H1 (cell line): ENCODE measurements around the gene INPP5B. TPM values are rescaled to one million over a fixed set of nuclear protein-coding genes. Genes with fewer than 3 reads are reported as not detected.

Experiments
- CTCF ChIA-PET: fragments of 300-600 bp; sonication (Branson Sonifier 250); formaldehyde crosslinking; loops from one replicate; lab custom pipeline; 2021; ENCODE audit not compliant: partially characterized antibody; lab: Charles Lee
- POLR2A ChIA-PET: fragments of 300-600 bp; sonication (Branson Sonifier 250); formaldehyde crosslinking; loops from one replicate; lab custom pipeline; 2021; ENCODE audit warnings: inconsistent platforms; ENCODE audit not compliant: partially characterized antibody; lab: Charles Lee
- DNase-seq, 2 experiments: peaks; one replicate each; pipeline versions ENCODE4 v3.0.0 to v3.0.0-alpha.2; 2010 to 2022; ENCODE audit warnings: low spot score in 2 of 2, low read depth in 1 of 2, mixed read lengths in 1 of 2
- FAIRE-seq: peaks from 2 replicates; lab custom pipeline; 2011; peaks lifted over from hg19 to GRCh38; lab: Jason Lieb, UNC
- H2AFZ ChIP-seq: 2 replicates; pipeline ENCODE4 v1.8.1; 2012; ENCODE audit warnings: low read length, inconsistent platforms
- H2AK5ac ChIP-seq: 2 replicates; pipeline ENCODE4 v1.6.1; 2013; ENCODE audit warnings: low read depth, low read length
- H2BK120ac ChIP-seq: replicated peaks from 2 replicates; pipeline ENCODE3; 2013; ENCODE audit warnings: low read depth, low read length, inconsistent platforms
- H2BK12ac ChIP-seq: 2 replicates; pipeline ENCODE4 v1.6.1; 2013; ENCODE audit warnings: low read depth, low read length
- H2BK15ac ChIP-seq: 2 replicates; pipeline ENCODE4 v1.6.1; 2013; ENCODE audit warnings: low read length
- H2BK20ac ChIP-seq: 2 replicates; pipeline ENCODE4 v1.6.1; 2013; ENCODE audit warnings: low read length
- H2BK5ac ChIP-seq: 2 replicates; pipeline ENCODE4 v1.6.1; 2013; ENCODE audit warnings: low read depth, low read length
- H3K14ac ChIP-seq: 2 replicates; pipeline ENCODE4 v1.6.1; 2013; ENCODE audit warnings: inconsistent platforms; ENCODE audit not compliant: insufficient read length
- H3K18ac ChIP-seq: 2 replicates; pipeline ENCODE4 v1.6.1; 2013; ENCODE audit warnings: low read length; ENCODE audit errors: extremely low read depth
- H3K23ac ChIP-seq: 2 replicates; pipeline ENCODE4 v1.6.1; 2013; ENCODE audit warnings: inconsistent platforms; ENCODE audit not compliant: insufficient read length
- H3K23me2 ChIP-seq: 2 replicates; pipeline ENCODE4 v1.6.1; 2013; ENCODE audit warnings: low read depth, low read length
- H3K27ac ChIP-seq: 2 replicates; pipeline ENCODE4 v1.6.1; 2011; ENCODE audit warnings: low read depth, low read length, inconsistent platforms
- H3K27me3 ChIP-seq, 4 experiments: replicated peaks in 1 of 4; 1 replicate in 1 of 4; 2 replicates in 3 of 4; pipeline versions ENCODE4 v1.6.1 to v1.8.1; 2011 to 2013; ENCODE audit warnings: low read length in 3 of 4, mild to moderate bottlenecking in 3 of 4, inconsistent platforms in 2 of 4, mixed read lengths in 2 of 4, moderate library complexity in 1 of 4; ENCODE audit not compliant: control insufficient read depth in 3 of 4, insufficient read depth in 3 of 4; ENCODE audit errors: extremely low read depth in 1 of 4
- H3K36me3 ChIP-seq, 4 experiments: 2 replicates each; pipeline versions ENCODE4 v1.6.1 to v1.8.1; 2011 to 2013; ENCODE audit warnings: mild to moderate bottlenecking in 4 of 4, low read length in 3 of 4, moderate library complexity in 2 of 4, control low read depth in 1 of 4, inconsistent platforms in 1 of 4; ENCODE audit not compliant: insufficient read depth in 4 of 4, control insufficient read depth in 2 of 4
- H3K4ac ChIP-seq: replicated peaks from 2 replicates; pipeline ENCODE3; 2013; ENCODE audit warnings: low read length, low read depth, mixed read lengths, inconsistent platforms; ENCODE audit not compliant: insufficient read length
- H3K4me1 ChIP-seq, 4 experiments: replicated peaks in 1 of 4; 1 replicate in 1 of 4; 2 replicates in 3 of 4; pipeline versions ENCODE4 v1.6.1 to v1.8.1; 2011 to 2013; ENCODE audit warnings: low read length in 3 of 4, inconsistent platforms in 2 of 4, mixed read lengths in 1 of 4; ENCODE audit not compliant: insufficient read depth in 4 of 4, control insufficient read depth in 3 of 4
- H3K4me2 ChIP-seq, 2 experiments: 2 replicates each; pipeline versions ENCODE4 v1.6.1 to v1.8.1; 2011 to 2013; ENCODE audit warnings: low read depth in 2 of 2, low read length in 2 of 2, control low read depth in 1 of 2, inconsistent platforms in 1 of 2, mild to moderate bottlenecking in 1 of 2; ENCODE audit not compliant: insufficient read depth in 1 of 2
- H3K4me3 ChIP-seq, 4 experiments: fragments of 200-600, 300-600 bp in 1 of 4; sonication (generic), shearing (Covaris generic), sonication (Bioruptor Twin) in 1 of 4; 2 replicates each; pipeline versions ENCODE4 v1.5.1 to v1.8.1; 2011 to 2016; ENCODE audit warnings: low read length in 4 of 4, low read depth in 3 of 4, control low read depth in 2 of 4, inconsistent platforms in 2 of 4, mild to moderate bottlenecking in 2 of 4, mixed read lengths in 1 of 4, moderate library complexity in 1 of 4; ENCODE audit not compliant: insufficient read depth in 2 of 4; ENCODE audit errors: extremely low read depth in 1 of 4
- H3K56ac ChIP-seq: replicated peaks from 2 replicates; pipeline ENCODE3; 2013; ENCODE audit warnings: low read depth, mild to moderate bottlenecking, mixed read lengths, low read length, inconsistent platforms; ENCODE audit not compliant: insufficient read length
- H3K79me1 ChIP-seq: 2 replicates; pipeline ENCODE4 v1.6.1; 2013; ENCODE audit warnings: low read depth, low read length, control low read depth
- H3K79me2 ChIP-seq, 2 experiments: 2 replicates each; pipeline versions ENCODE4 v1.6.1 to v1.8.1; 2012 to 2013; ENCODE audit warnings: low read length in 2 of 2, mild to moderate bottlenecking in 2 of 2, inconsistent platforms in 1 of 2; ENCODE audit not compliant: insufficient read depth in 2 of 2, control insufficient read depth in 1 of 2
- H3K9ac ChIP-seq, 4 experiments: replicated peaks in 1 of 4; 1 replicate in 1 of 4; 2 replicates in 3 of 4; pipeline versions ENCODE4 v1.6.1 to v1.8.1; 2011 to 2013; ENCODE audit warnings: low read depth in 3 of 4, low read length in 3 of 4, control low read depth in 2 of 4, mild to moderate bottlenecking in 2 of 4, moderate library complexity in 2 of 4, inconsistent platforms in 1 of 4; ENCODE audit errors: extremely low read depth in 1 of 4
- H3K9me3 ChIP-seq, 2 experiments: 2 replicates each; pipeline versions ENCODE4 v1.6.1 to v1.8.1; 2012 to 2013; ENCODE audit warnings: mild to moderate bottlenecking in 2 of 2, moderate library complexity in 2 of 2, control low read depth in 1 of 2, inconsistent platforms in 1 of 2, low read depth in 1 of 2, low read length in 1 of 2, mixed read lengths in 1 of 2; ENCODE audit not compliant: insufficient read depth in 2 of 2
- H4K20me1 ChIP-seq, 2 experiments: replicated peaks in 1 of 2; 2 replicates each; pipeline versions ENCODE3 to v1.8.1; 2011 to 2013; ENCODE audit warnings: inconsistent platforms in 2 of 2, low read length in 2 of 2, mild to moderate bottlenecking in 1 of 2; ENCODE audit not compliant: insufficient read depth in 2 of 2, control insufficient read depth in 1 of 2
- H4K5ac ChIP-seq: 2 replicates; pipeline ENCODE4 v1.6.1; 2013; ENCODE audit warnings: low read length, low read depth, mixed read lengths, inconsistent platforms; ENCODE audit not compliant: insufficient read length
- H4K8ac ChIP-seq: 2 replicates; pipeline ENCODE4 v1.8.0; 2013; ENCODE audit warnings: mild to moderate bottlenecking, moderate library complexity, low read length, inconsistent platforms; ENCODE audit not compliant: insufficient read depth; ENCODE audit errors: extremely low read depth
- H4K91ac ChIP-seq: replicated peaks from 2 replicates; pipeline ENCODE3; 2013; ENCODE audit warnings: low read length, mixed read lengths, inconsistent platforms; ENCODE audit not compliant: insufficient read length
- CBX5 ChIP-seq: fragments of 300-800, 300-1000 bp; sonication (generic); IDR thresholded peaks from 2 replicates; pipeline ENCODE4 v1.7.1; 2016; ENCODE audit warnings: antibody characterized with exemption, low read length, low read depth
- CEBPB ChIP-seq: IDR thresholded peaks from 2 replicates; pipeline ENCODE4 v1.6.1; 2012; ENCODE audit warnings: low read depth, low read length
- EGR1 ChIP-seq: IDR thresholded peaks from 2 replicates; pipeline ENCODE4 v1.6.1; 2011; ENCODE audit warnings: low read depth, low read length, borderline replicate concordance
- KDM1A ChIP-seq: fragments of 200-600, 300-600 bp; sonication (generic); IDR thresholded peaks from 2 replicates; pipeline ENCODE4 v1.7.1; 2016; ENCODE audit warnings: mild to moderate bottlenecking, low read length, borderline replicate concordance
- SAP30 ChIP-seq: fragments of 300-600 bp; sonication (generic); IDR thresholded peaks from 2 replicates; pipeline ENCODE4 v1.7.1; 2012; ENCODE audit warnings: low read length, moderate library complexity, mild to moderate bottlenecking, inconsistent platforms; ENCODE audit not compliant: insufficient read depth, insufficient replicate concordance
- ZNF274 ChIP-seq: IDR thresholded peaks from 2 replicates; pipeline ENCODE4 v1.7.0; 2012; ENCODE audit warnings: low read length, borderline replicate concordance; ENCODE audit errors: extremely low read depth
- WGBS, 2 experiments: shearing (Covaris generic) in 1 of 2; methylation state at CpG; one replicate each; pipeline versions ENCODE4 v1.1.6 to v1.1.7; 2013 to 2015; ENCODE audit warnings: low lambda C conversion rate in 2 of 2, mixed read lengths in 2 of 2, inconsistent platforms in 1 of 2, low coverage in 1 of 2, missing lambda C conversion rate in 1 of 2; ENCODE audit not compliant: insufficient replicate concordance in 2 of 2, insufficient coverage in 1 of 2, insufficient read length in 1 of 2; ENCODE audit errors: extremely low coverage in 1 of 2, missing lambda C conversion rate in 1 of 2; 5-methylcytosine and 5-hydroxymethylcytosine counted together
- polyA plus RNA-seq, 7 experiments: library from polyadenylated mRNA; depleted of rRNA in 3 of 7; stranded (reverse) in 5 of 7; unstranded in 2 of 7; fragments of >200 nt in 5 of 7; fragments of 200-250 nt in 2 of 7; gene quantifications; 1 replicate in 5 of 7; 2 replicates in 1 of 7; 4 replicates in 1 of 7; pipeline versions ENCODE4 v1.2.1 to v1.2.3, GENCODE V29; 2011 to 2013; ENCODE audit warnings: missing spikeins in 2 of 7, mixed read lengths in 2 of 7
- total RNA-seq: library from RNA; stranded (reverse); fragmentation: NEBNext Ultra II Directional; extraction: Animal tissue kit (Norgen Biotek cat#: 25700); gene quantifications from 2 replicates; pipeline ENCODE4 v1.2.1, GENCODE V29; 2021

Gene INPP5B
- total and polyA plus RNA-seq, 2 of the 8 experiments (the other 6 are each of a cell fraction or from before 2014, with no cell fraction given): 14.0 to 23.7 TPM

DNA sequence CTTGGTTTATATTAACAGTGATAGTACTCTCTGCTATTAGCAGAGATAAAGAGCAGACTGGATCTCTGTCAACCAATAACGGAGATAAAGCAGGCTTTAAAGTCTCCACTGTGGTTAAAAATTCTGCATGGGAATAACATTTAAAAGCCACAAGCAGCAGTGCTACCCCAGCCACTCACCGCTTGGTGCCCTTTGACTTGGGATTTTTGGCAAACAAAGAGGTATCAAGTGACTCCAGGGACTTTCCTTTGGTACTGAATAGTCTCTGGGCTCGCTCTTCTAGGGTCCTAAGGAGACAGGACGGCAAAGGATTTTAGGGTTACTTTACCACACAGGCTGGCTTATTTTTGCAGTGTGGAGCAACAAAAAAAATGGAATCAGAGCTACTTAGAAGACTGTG lies 31.7 kb upstream of the INPP5B start:
- Histone ChIP-seq H3K4me2 (no peak overlapping the region), H3K79me2 (peaks cover 0 to 4% of the 10 kb centered on the region in 2 experiments; a peak in 1 of 4 replicates), H3K4ac (no peak overlapping the region), H4K8ac (no peak overlapping the region), H4K5ac (no peak overlapping the region), H2BK120ac (no peak overlapping the region), H3K23me2 (no peaks in the 10 kb centered on the region), H2BK5ac (no peak overlapping the region), H3K27ac (no peak overlapping the region), H3K27me3 (no peaks in the 10 kb centered on the region), H2BK12ac (no peak overlapping the region), H4K20me1 (peaks cover 0 to 7% of the 10 kb centered on the region in 2 experiments), H3K4me1 (no peaks in the 10 kb centered on the region), H2BK20ac (no peak overlapping the region), H2AFZ (no peak overlapping the region), H4K91ac (no peak overlapping the region), H3K56ac (no peak overlapping the region), H3K18ac (no peak overlapping the region), H3K14ac (no peak overlapping the region), H3K36me3 (peaks cover 26 to 88% (median 72%) of the 10 kb centered on the region in 4 experiments), H3K4me3 (no peak overlapping the region), H2BK15ac (no peak overlapping the region), H3K79me1 (no peaks in the 10 kb centered on the region), H3K9ac (no peak overlapping the region), H3K23ac (no peak overlapping the region), H2AK5ac (no peak overlapping the region), H3K9me3 (no peaks in the 10 kb centered on the region)
- FAIRE-seq (no peak), DNase-seq (no peak)
- ChIA-PET CTCF (interaction anchor here (0.6 to 1.5 kb wide), 6 partner anchors 9 to 90 kb away, joined by 3 to 6 read pairs (median 4); partner anchors contain the start of gene SF3A3), POLR2A (interaction anchor here (0.6 to 1.5 kb wide), 4 partner anchors 15 to 179 kb away, joined by 3 read pairs; no protein-coding TSS in a partner anchor)
- no peak for TF ChIP-seq CBX5
- no peak for TF ChIP-seq SAP30
- no peak for TF ChIP-seq CEBPB
- no peak for TF ChIP-seq ZNF274
- TF ChIP-seq EGR1: no peak
- TF ChIP-seq KDM1A: no peak
- 89% methylated on average over 4 of the region's 4 CpGs; no CpG with 5 or more reads in 1 of the 2 experiments for WGBS, 2 experiments
